ENCODE data around the gene TRIM10. TPM values are rescaled to one million over a fixed set of nuclear protein-coding genes. Genes with fewer than 3 reads are reported as not detected.
A peak's percentile ranks its signal among the peaks of the same experiment; 100 is the strongest.
"Not testable (repeated sequence)": the region's sequence is repeated elsewhere in the genome, so short reads cannot be mapped to it uniquely, and the experiment has no call there.

Gene TRIM10
- total RNA-seq, 4 donors from 2014 or later: 0.20 to 19.8 (median 3.7) TPM

DNA sequence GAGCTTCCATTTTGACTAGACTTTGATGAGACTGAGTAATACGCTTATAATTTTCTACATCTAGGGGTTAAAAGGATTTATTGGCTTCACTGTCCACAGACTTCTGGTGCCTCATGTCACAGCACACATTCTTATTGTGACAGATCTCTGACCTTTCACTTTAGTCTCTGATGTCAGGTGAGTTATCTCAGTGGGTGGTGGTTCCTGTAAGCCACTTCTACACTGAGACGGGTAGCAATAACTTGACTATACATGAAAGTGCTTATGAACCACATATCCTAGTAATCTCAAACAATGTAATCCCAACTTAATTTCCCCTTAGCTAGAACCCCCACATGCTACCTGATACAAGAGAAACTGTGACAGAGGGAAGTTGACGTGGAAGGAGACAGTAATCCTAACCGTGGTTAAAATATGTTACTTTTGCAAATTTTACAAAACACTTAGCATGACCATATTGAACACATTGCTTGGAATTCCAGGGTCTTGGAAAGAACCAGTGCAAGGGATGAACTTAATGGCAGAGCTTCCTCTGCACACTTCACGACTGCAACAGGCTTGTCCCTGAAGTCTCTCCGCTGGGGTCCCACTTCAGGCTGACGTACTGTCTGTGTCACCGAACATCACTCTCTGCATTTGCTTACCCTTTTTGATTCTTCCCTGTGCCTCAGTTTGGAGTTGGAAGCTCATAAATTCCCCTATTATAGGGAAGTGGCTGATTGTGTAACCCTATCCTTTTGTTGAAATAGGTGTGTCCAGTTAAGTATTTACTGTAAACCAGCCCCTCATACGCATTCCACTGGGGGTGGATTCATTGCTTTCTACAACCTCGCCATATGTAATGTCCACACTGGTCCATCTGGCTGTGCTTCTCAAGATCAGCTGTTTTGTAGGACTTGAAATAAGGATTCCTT lies 31.5 kb downstream of the TRIM10 start:
- TF ChIP-seq POLR2A (IDR thresholded peaks at IDR 0.05) (no peak), POLR2AphosphoS5 (IDR thresholded peaks at IDR 0.05) (peak in 1 of 3 donors; percentile 68)
- no peak for DNase-seq
- Histone ChIP-seq H3K36me3 (no peaks in the 10 kb centered on the region), H3K4me1 (peaks cover 8 to 28% (median 18%) of the 10 kb centered on the region in 4 donors), H3K27ac (peak overlapping the region; percentile 30 to 69 (median 66)), H3K9me3 (no peaks in the 10 kb centered on the region), H3K4me3 (no peak overlapping the region), H3K27me3 (peaks cover 66% of the 10 kb centered on the region)
- intact Hi-C loops (cut with DNase I; ENCODE audit: low total_unique reads) (loop anchor here (2.0 to 5.0 kb wide), 2 partner anchors 27 to 968 kb away; no protein-coding TSS in a partner anchor), in situ Hi-C loops (cut with MboI; ENCODE audit: low pct_ligation_motif_present in 1 of 4, low pct_unique_long_range_greater_than_20kb in 1 of 4, low sequenced_read_pairs in 3 of 4) (no loop called here)
- 62 to 63% methylated on average over 9 to 10 of the region's 10 CpGs for WGBS, 2 donors (ENCODE audit: low coverage in 1 of 2)

DNA sequence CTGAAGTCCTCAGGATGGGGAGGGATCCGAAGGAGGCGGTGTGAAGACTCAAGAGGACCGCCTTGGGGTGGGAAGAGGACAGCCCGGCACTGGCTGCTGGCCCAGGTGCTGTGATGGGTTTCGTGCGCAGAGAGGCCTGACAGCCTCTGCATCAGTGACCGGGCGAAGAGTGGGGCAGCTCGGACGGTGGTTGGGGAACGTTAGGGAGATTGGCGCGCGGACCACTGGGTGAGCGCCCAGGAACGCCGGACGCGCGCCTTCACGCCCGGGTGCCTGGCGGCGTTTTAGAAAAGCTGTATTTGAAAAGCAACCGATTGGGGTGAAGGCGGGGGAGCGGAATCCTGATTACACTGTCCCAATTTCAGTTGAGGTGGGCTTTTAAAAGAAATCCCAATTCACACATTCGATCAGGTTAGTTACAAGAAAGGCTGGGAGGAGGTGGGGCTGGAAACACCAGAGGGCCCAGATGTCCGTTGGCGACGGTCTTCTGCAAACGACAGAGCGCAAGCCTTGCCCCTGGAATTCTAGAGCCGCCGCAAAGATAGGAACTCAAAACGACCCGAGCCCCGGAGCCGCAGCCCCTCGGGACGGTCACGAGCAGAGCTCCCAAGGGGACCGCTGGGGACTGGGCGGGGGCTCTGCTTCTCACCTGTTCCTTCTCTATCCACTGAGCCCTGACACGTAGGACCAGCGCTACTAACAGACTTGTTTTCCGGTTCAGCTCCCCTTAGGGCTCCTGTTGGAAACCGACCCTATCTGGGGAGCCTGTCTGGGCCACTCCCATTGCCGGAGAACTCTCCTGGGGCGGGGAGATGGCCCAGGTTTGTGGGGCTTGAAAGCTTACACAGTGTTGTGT lies 33.5 kb downstream of the TRIM10 start:
- 49% methylated on average over 50 of the region's 50 CpGs; no CpG with 5 or more reads in 1 of the 2 donors for WGBS, 2 donors (ENCODE audit: low coverage in 1 of 2)
- Histone ChIP-seq H3K36me3 (no peaks in the 10 kb centered on the region), H3K27me3 (peaks cover 57% of the 10 kb centered on the region), H3K9me3 (no peaks in the 10 kb centered on the region), H3K4me3 (no peak overlapping the region), H3K4me1 (peaks cover 12 to 45% (median 26%) of the 10 kb centered on the region in 4 donors), H3K27ac (no peak overlapping the region)
- in situ Hi-C loops (cut with MboI; ENCODE audit: low pct_ligation_motif_present in 1 of 4, low pct_unique_long_range_greater_than_20kb in 1 of 4, low sequenced_read_pairs in 3 of 4) (no loop called here), intact Hi-C loops (cut with DNase I; ENCODE audit: low total_unique reads) (loop anchor here (5.0 kb wide), 1 partner anchor 970 kb away; no protein-coding TSS in a partner anchor)
- TF ChIP-seq, protein P1, sequence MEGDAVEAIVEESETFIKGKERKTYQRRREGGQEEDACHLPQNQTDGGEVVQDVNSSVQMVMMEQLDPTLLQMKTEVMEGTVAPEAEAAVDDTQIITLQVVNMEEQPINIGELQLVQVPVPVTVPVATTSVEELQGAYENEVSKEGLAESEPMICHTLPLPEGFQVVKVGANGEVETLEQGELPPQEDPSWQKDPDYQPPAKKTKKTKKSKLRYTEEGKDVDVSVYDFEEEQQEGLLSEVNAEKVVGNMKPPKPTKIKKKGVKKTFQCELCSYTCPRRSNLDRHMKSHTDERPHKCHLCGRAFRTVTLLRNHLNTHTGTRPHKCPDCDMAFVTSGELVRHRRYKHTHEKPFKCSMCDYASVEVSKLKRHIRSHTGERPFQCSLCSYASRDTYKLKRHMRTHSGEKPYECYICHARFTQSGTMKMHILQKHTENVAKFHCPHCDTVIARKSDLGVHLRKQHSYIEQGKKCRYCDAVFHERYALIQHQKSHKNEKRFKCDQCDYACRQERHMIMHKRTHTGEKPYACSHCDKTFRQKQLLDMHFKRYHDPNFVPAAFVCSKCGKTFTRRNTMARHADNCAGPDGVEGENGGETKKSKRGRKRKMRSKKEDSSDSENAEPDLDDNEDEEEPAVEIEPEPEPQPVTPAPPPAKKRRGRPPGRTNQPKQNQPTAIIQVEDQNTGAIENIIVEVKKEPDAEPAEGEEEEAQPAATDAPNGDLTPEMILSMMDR (IDR thresholded peaks at IDR 0.05): no peak
- TF ChIP-seq POLR2A (IDR thresholded peaks at IDR 0.05) (no peak), EP300 (IDR thresholded peaks at IDR 0.05; ENCODE audit: low read depth) (no peak), POLR2AphosphoS5 (IDR thresholded peaks at IDR 0.05) (no peak)
- DNase-seq: no peak

DNA sequence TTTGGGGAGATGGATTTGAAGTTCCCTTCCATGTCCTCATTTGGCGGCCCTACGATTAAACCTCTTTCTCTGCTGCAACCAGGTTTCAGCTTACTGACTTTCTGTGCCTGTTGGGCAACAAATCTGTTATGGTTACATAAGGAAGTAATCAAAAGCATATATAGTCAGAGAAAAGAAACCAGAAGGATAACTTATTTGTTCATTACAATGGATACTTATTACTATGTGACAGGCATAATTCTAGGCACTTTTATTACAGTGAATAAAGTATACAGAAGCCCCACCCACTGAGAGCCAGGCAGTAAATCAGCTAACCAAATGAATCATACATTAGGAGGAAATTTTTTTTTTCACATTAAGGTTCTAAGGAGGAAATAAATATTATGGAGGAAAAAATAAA lies 38.5 kb downstream of the TRIM10 start:
- no peak overlapping the region for H3K4me3 ChIP-seq
- H3K9me3 ChIP-seq: no peaks in the 10 kb centered on the region
- peak; percentile 69 for DNase-seq
- no peaks in the 10 kb centered on the region for H3K36me3 ChIP-seq
- intact Hi-C loops (cut with DNase I; ENCODE audit: low total_unique reads): no loop called here
- H3K27me3 ChIP-seq: peaks cover 15% of the 10 kb centered on the region
- H3K4me1 ChIP-seq: peaks cover 4 to 40% (median 21%) of the 10 kb centered on the region in 4 donors
- H3K27ac ChIP-seq: peak overlapping the region; percentile 75 to 80 (median 78)
- TF ChIP-seq, protein P1 (IDR thresholded peaks at IDR 0.05): no peak
- peak in 1 of 3 donors; percentile 43 for TF ChIP-seq POLR2AphosphoS5 (IDR thresholded peaks at IDR 0.05)
- WGBS, 2 donors (ENCODE audit: low coverage in 1 of 2): 26 to 42% methylated on average over 2 of the region's 2 CpGs
- in situ Hi-C loops (cut with MboI; ENCODE audit: low pct_ligation_motif_present in 1 of 4, low pct_unique_long_range_greater_than_20kb in 1 of 4, low sequenced_read_pairs in 3 of 4): no loop called here

DNA sequence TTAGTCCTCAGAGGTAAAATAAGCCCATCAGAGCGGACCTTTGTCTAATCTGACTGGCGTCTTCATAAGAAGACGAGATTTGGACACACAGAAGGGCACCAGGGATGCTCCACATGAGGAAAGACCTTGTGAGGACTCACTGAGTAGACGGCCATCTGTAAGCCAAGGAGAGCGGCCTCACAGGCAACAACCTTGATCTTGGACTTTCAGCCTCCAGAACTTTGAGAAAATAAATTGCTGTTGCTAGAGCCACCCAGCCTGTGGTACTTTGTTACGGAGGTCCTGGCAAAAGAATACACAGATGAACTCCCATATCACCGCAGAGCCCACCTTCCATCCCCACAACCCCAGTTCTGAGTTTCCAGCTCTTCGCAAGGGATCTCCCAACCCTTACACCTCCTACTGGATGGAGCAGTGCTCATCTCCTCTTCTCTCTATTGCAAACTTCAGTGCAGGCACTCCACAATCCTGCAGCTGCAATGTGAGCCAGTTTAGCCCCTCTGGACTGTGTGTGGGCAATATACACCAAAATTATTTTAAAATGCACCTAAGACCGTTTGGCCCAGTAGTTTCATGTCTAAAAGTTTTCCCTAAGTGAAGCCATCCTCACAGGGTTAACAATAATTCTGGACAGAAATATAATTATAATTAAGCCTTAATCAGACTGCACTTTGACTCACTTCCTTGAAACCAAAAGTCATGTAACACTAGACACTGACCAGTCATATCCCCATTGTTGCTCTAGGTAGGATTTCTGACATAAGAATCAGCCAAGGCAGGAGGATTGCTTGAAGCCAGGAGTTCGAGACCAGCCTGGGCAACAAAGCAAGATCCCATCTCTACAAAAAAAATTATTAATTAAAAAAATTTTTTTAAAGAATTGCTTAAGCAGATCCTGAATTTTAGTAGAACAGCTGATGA lies 39.3 kb downstream of the TRIM10 start:
- intact Hi-C loops (cut with DNase I; ENCODE audit: low total_unique reads): no loop called here
- no peak for DNase-seq
- in situ Hi-C loops (cut with MboI; ENCODE audit: low pct_ligation_motif_present in 1 of 4, low pct_unique_long_range_greater_than_20kb in 1 of 4, low sequenced_read_pairs in 3 of 4): no loop called here
- Histone ChIP-seq H3K9me3 (no peaks in the 10 kb centered on the region), H3K4me1 (peaks cover 4 to 38% (median 21%) of the 10 kb centered on the region in 4 donors), H3K36me3 (no peaks in the 10 kb centered on the region), H3K4me3 (no peak overlapping the region), H3K27ac (peak overlapping the region; percentile 75 to 80 (median 78)), H3K27me3 (peaks cover 11% of the 10 kb centered on the region)
- 64 to 80% methylated on average over 4 to 10 of the region's 10 CpGs for WGBS, 2 donors (ENCODE audit: low coverage in 1 of 2)
- TF ChIP-seq POLR2AphosphoS5 (IDR thresholded peaks at IDR 0.05) (no peak), POLR2A (IDR thresholded peaks at IDR 0.05) (no peak), EP300 (IDR thresholded peaks at IDR 0.05; ENCODE audit: low read depth) (no peak)
- TF ChIP-seq, protein P1 (IDR thresholded peaks at IDR 0.05): no peak

DNA sequence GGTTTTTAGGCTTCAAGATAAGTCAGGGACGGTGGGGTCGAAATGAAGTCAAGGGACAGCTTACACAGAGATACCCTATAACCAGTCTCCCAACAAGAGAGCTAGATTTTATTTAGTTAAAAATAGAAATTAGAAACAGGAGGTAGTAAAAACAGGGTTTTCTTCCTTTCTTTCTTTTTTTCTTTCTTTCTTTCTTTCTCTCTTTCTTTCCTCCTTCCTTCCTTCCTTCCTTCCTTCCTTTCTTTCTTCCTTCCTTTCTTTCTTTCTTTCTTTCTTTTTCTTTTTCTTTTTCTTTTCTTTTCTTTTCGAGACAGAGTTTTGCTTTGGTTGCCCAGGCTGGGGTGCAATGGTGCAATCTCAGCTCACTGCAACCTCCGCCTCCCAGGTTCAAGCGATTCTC lies 42.3 kb downstream of the TRIM10 start:
- H3K4me3 ChIP-seq; DNase-seq; in situ Hi-C loops (cut with MboI; ENCODE audit: low pct_ligation_motif_present in 1 of 4, low pct_unique_long_range_greater_than_20kb in 1 of 4, low sequenced_read_pairs in 3 of 4); H3K27me3 ChIP-seq; H3K9me3 ChIP-seq; intact Hi-C loops (cut with DNase I; ENCODE audit: low total_unique reads); H3K36me3 ChIP-seq: not testable (repeated sequence)
- Histone ChIP-seq H3K27ac (peak overlapping the region; percentile 21 to 49 (median 38)), H3K4me1 (peaks cover 0 to 39% (median 23%) of the 10 kb centered on the region in 4 donors)
- 93% methylated on average over 2 to 5 of the region's 5 CpGs for WGBS, 2 donors (ENCODE audit: low coverage in 1 of 2)
